ENCODE results near the gene RPL10. TPM values are rescaled to one million over a fixed set of nuclear protein-coding genes. Genes with fewer than 3 reads are reported as not detected.

RPL10 gene
- polyA plus RNA-seq (2012; ENCODE audit: insufficient read depth, insufficient read length, low read depth) = 1,809 TPM

DNA sequence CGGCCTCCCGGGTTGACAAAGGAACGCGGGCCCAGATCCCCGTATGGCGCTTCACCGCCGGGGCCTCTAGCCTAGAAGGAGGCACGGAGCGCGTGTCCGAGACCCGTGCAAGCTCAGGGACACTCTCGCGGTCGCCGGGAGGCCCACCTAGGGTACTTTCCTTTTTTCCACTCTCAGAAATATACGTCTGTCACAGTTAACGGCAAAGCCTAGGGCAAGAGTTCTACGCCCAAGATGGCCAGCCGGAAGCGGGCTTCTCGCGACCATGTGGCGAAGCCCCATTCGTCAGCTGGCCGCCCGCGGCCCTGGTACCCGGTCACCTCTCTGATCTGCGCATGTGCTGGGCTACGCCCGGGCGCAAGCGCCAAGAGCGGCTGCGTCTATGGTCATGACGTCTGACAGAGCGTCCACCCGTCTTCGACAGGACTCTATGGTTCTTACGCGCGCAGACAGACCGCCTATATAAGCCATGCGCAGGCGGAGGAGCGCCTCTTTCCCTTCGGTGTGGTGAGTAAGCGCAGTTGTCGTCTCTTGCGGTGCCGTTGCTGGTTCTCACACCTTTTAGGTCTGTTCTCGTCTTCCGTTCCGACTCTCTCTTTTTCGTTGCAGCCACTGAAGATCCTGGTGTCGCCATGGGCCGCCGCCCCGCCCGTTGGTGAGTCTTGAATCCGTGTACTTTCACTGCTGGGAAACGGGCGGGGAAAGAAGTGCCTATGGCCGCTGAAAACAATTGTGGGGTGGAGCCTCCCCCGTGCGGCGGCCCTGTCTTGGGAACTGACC, at the start of gene RPL10:
Gene RPL10 (plus strand): TSS at position 490 of the 780 bp plus-strand sequence. CDS start 143 bp downstream, at position 633.
- TF ChIP-seq CTCF (IDR thresholded peaks at IDR 0.05; ENCODE audit: low read depth, low read length) = no peak
- 0 out of 2 replicates have a peak, but pooled peaks cover 2% of the 10 kb centered on the region for H3K27me3 ChIP-seq
- H3K4me3 ChIP-seq (ENCODE audit: low read depth, low read length) = peak within 1 kb of the TSS; percentile 81
- H3K9me3 ChIP-seq = no peaks in the 10 kb centered on the region
- peak; percentile 95 for DNase-seq
- H3K36me3 ChIP-seq = peaks cover 33% of the 10 kb centered on the region
- no peaks in the 10 kb centered on the region for H3K4me1 ChIP-seq

- no peaks in the 10 kb centered on the region for H3K9me3 ChIP-seq
- no peaks in the 10 kb centered on the region for H3K4me1 ChIP-seq
- no peaks in the 10 kb centered on the region for H3K27me3 ChIP-seq
- no peak for TF ChIP-seq CTCF (IDR thresholded peaks at IDR 0.05; ENCODE audit: low read depth, low read length)
- no peak overlapping the region for H3K4me3 ChIP-seq (ENCODE audit: low read depth, low read length)
- DNase-seq = no peak
- H3K36me3 ChIP-seq = peaks cover 56% of the 10 kb centered on the region
These were observed 49.4 kb upstream of the RPL10 start for GRCh38 chrX:154348646-154349358.

- TF ChIP-seq CTCF (IDR thresholded peaks at IDR 0.05; ENCODE audit: low read depth, low read length) = no peak
- Histone ChIP-seq H3K27me3 (no peaks in the 10 kb centered on the region), H3K4me1 (no peaks in the 10 kb centered on the region), H3K4me3 (ENCODE audit: low read depth, low read length) (no peak overlapping the region), H3K36me3 (peaks cover 62% of the 10 kb centered on the region), H3K9me3 (no peaks in the 10 kb centered on the region)
- DNase-seq = no peak
These were observed 48.7 kb upstream of the RPL10 start for GRCh38 chrX:154349359-154349935.

DNA sequence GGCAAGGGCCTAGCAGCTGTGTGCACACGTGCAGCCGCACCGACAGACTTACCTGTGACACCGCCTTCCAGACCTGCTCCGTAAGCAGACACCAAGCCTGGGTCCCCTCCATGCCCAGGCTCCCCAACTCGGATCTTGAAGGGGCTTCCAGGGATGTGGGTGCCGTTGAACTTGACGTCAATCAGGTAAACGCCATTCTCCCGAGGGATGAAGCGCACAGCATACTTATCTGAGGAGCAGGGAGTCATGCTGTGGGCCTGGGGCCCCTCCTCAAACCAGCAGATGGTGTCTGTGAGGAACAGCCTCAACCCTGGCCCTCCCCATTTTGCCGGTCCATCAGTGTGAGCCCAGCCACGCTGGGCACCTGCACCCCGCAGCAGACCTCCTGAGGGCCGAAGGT, 48.2 kb upstream of the RPL10 start:
- DNase-seq = no peak
- H3K4me1 ChIP-seq = no peaks in the 10 kb centered on the region
- no peak for TF ChIP-seq CTCF (IDR thresholded peaks at IDR 0.05; ENCODE audit: low read depth, low read length)
- no peaks in the 10 kb centered on the region for H3K9me3 ChIP-seq
- peaks cover 67% of the 10 kb centered on the region for H3K36me3 ChIP-seq
- H3K27me3 ChIP-seq = no peaks in the 10 kb centered on the region
- no peak overlapping the region for H3K4me3 ChIP-seq (ENCODE audit: low read depth, low read length)

- H3K4me1 ChIP-seq = no peaks in the 10 kb centered on the region
- DNase-seq = no peak
- H3K9me3 ChIP-seq = no peaks in the 10 kb centered on the region
- peaks cover 71% of the 10 kb centered on the region for H3K36me3 ChIP-seq
- no peaks in the 10 kb centered on the region for H3K27me3 ChIP-seq
- TF ChIP-seq CTCF (IDR thresholded peaks at IDR 0.05; ENCODE audit: low read depth, low read length) = no peak
- no peak overlapping the region for H3K4me3 ChIP-seq (ENCODE audit: low read depth, low read length)
These were observed 47.6 kb upstream of the RPL10 start for GRCh38 chrX:154350429-154351182.
